Measurements from ENCODE around the gene ANKRD13A. TPM values are rescaled to one million over a fixed set of nuclear protein-coding genes. Genes with fewer than 3 reads are reported as not detected.

ANKRD13A gene
- total RNA-seq, 4 donors from 2014 or later = 13.1 to 54.3 (median 37.7) TPM

DNA sequence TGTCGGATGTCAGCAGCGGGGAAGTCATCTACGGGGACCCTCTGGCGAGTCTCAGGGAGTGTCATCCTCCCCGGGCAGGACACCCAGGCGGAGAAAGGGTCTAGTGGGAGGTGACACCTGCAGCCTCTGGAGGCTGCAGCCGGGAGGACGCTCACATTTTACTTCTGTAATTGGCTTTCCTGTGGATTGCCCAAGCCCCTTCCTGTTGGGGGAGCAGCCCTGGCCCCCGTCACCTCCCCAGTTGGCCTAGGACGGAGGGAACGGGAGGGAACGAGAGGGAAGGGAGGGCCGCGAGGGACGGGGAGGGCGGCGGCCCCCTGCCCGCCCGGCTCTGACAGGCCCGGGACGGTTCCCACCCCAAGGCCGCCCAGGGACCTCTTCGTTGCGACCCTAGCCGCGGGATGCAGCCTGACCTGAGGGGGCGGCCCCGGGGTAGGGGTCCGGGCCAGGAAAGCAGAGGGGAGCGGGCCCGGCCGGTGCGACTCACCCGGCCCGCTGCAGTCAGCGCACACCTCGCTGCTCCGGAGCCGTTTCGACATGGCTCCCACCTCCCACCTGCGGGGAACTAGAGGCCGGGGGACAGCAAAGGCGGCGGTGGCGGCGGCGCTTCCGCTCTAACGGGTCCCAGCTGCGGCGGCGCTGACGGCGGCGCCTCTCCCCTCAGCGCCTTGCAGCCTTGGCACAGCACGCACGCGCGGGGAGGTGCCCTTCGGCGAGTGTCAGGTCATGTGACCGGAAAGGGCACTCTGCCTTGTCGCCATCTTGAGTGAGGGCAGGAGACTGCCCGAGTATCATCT, 3.3 kb upstream of the ANKRD13A start, which contains the start of gene GIT2:
Gene GIT2 (minus strand): TSS at position 683 of the 797 bp plus-strand sequence. CDS start 144 bp downstream, at position 539.
- TF ChIP-seq POLR2A (IDR thresholded peaks at IDR 0.05) (peak; percentile 50 to 73), CTCF (IDR thresholded peaks at IDR 0.05) (peak in 2 of 4 experiments; percentile 14 to 30)
- intact Hi-C loops (cut with DNase I; ENCODE audit: low total_unique reads) = no loop called here
- peak; percentile 90 to 91 for DNase-seq
- Histone ChIP-seq H3K4me3 (peak within 1 kb of the TSS; percentile 76 to 97), H3K9me3 (no peaks in the 10 kb centered on the region), H3K27ac (peak within 1 kb of the TSS; percentile 64 to 76), H3K27me3 (no peaks in the 10 kb centered on the region), H3K36me3 (no peaks in the 10 kb centered on the region), H3K4me1 (peaks cover 5 to 6% of the 10 kb centered on the region in 2 donors)

GRCh38 chr12:109996483-109996853, 2.8 kb upstream of the ANKRD13A start:
- H3K36me3 ChIP-seq = no peaks in the 10 kb centered on the region
- peak overlapping the region; percentile 76 to 97 for H3K4me3 ChIP-seq
- H3K27me3 ChIP-seq = no peaks in the 10 kb centered on the region
- TF ChIP-seq CTCF (IDR thresholded peaks at IDR 0.05) (no peak), POLR2A (IDR thresholded peaks at IDR 0.05) (no peak)
- no peaks in the 10 kb centered on the region for H3K9me3 ChIP-seq
- DNase-seq = no peak
- intact Hi-C loops (cut with DNase I; ENCODE audit: low total_unique reads) = no loop called here
- H3K4me1 ChIP-seq = peaks cover 5 to 6% of the 10 kb centered on the region in 2 donors
- H3K27ac ChIP-seq = peak overlapping the region; percentile 64 to 76

DNA sequence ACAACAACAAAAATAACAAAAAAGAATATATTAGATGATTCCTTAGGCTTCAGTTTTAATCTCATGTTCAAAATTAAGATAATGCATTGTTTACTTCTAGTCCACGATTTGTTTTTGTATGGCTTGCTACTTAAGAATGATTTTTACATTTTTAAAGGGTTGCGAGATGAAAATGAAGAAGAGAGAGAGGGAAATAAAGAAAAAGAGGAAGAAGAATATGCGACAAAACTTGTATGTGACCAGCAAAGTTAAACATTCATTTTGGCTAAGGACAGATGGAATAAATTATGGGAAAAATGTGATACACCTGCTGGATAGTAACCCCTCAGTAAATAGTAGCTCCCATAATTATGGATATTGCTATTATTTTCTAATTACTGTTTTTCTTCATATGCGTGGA, 1.8 kb upstream of the ANKRD13A start:
- H3K36me3 ChIP-seq = no peaks in the 10 kb centered on the region
- H3K27me3 ChIP-seq = no peaks in the 10 kb centered on the region
- TF ChIP-seq POLR2A (IDR thresholded peaks at IDR 0.05) (no peak), CTCF (IDR thresholded peaks at IDR 0.05) (no peak)
- H3K4me1 ChIP-seq = peaks cover 5 to 6% of the 10 kb centered on the region in 2 donors
- no peak overlapping the region for H3K4me3 ChIP-seq
- DNase-seq = no peak
- intact Hi-C loops (cut with DNase I; ENCODE audit: low total_unique reads) = no loop called here
- H3K27ac ChIP-seq = no peak overlapping the region
- no peaks in the 10 kb centered on the region for H3K9me3 ChIP-seq

- no peaks in the 10 kb centered on the region for H3K9me3 ChIP-seq
- H3K27me3 ChIP-seq = no peaks in the 10 kb centered on the region
- H3K27ac ChIP-seq = peak overlapping the region; percentile 74 to 76
- DNase-seq = no peak
- peak overlapping the region; percentile 94 for H3K4me3 ChIP-seq
- intact Hi-C loops (cut with DNase I; ENCODE audit: low total_unique reads) = no loop called here
- TF ChIP-seq POLR2A (IDR thresholded peaks at IDR 0.05) (no peak), CTCF (IDR thresholded peaks at IDR 0.05) (no peak)
- H3K36me3 ChIP-seq = no peaks in the 10 kb centered on the region
- H3K4me1 ChIP-seq = peaks cover 5 to 6% of the 10 kb centered on the region in 2 donors
Measured at GRCh38 chr12:109998241-109998903, 858 bp upstream of the ANKRD13A start.

DNA sequence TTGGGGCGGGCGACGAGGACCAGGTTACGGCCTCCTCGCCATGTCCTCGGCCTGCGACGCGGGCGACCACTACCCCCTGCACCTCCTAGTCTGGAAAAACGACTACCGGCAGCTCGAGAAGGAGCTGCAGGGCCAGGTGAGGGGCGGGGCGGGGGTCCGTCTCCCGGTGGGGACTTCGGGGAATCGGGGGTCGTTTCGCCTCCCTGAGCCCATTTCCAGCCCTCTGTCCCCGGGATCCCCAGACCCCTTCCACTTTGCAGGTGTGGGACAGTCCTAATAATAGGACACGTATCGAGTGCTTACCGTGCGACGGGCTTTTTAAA, 380 bp downstream of the ANKRD13A start:
- Histone ChIP-seq H3K4me3 (peak overlapping the region; percentile 94), H3K4me1 (peaks cover 0 to under 1% of the 10 kb centered on the region in 2 donors), H3K9me3 (no peaks in the 10 kb centered on the region), H3K27ac (peak overlapping the region; percentile 74 to 76), H3K27me3 (no peaks in the 10 kb centered on the region), H3K36me3 (no peaks in the 10 kb centered on the region)
- TF ChIP-seq CTCF (IDR thresholded peaks at IDR 0.05) (no peak), POLR2A (IDR thresholded peaks at IDR 0.05) (no peak)
- DNase-seq = no peak
- intact Hi-C loops (cut with DNase I; ENCODE audit: low total_unique reads) = no loop called here
